Left hindlimb (tissue), 1 donor: ENCODE measurements around the gene KIAA1958.

Source experiments
- DNase-seq: peaks from one replicate; pipeline ENCODE4 v3.0.0-alpha.2; 2018

Gene KIAA1958

DNA sequence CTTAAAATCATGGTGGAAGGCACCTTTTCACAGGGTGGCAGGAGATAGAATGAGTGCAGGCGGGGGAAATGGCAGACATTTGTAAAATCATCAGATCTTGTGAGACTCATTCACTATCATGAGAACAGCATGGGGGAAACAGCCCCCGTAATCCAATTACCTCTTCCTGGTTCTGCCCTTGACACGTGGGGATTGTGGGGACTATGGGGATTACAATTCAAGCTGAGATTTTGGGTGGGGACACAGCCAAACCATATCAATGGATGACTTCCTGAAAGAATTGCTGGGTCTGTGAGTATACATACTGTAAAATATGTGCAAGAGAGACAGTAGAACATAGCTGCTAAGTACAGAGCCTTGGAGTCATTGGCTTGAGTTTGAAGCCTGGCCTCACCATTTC lies 47.0 kb downstream of the KIAA1958 start:
- DNase-seq = no peak

DNA sequence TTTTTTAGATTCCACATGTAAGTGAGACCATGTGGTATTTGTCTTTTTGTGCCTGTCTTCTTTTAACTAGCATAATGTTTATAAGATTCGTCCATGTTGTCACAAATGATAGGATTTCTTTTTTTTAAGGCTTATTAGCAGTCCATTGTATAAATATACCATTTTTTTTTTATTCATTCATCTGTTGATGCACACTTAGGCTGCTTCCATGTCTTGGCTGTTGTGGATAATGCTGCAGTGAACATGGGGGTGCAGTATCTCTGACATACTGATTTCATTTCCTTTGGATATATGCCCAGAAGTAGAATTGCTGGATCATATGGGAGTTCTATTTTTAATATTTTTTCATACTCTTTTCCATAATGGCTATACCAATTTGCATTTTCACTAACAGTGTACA lies 48.7 kb downstream of the KIAA1958 start:
- DNase-seq = no peak

DNA sequence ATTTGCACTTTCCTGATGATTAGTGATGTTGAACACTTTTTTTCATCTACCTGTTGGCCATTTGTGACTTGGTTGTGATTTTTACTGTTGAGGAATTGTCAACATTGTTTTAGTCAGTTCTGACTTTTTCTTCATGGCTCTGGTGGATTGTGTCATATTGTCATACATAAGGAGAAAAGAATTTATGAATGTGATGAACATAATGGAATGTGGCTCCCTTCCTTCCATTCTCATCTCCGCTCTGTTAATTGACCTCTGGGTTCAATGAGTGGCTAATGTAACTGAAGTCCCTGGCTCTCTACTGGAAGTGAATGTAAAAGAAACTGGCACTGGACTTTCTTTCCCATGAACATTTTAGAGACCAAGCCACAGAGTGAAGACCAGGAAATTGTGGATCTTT lies 49.2 kb downstream of the KIAA1958 start:
- DNase-seq = no peak

DNA sequence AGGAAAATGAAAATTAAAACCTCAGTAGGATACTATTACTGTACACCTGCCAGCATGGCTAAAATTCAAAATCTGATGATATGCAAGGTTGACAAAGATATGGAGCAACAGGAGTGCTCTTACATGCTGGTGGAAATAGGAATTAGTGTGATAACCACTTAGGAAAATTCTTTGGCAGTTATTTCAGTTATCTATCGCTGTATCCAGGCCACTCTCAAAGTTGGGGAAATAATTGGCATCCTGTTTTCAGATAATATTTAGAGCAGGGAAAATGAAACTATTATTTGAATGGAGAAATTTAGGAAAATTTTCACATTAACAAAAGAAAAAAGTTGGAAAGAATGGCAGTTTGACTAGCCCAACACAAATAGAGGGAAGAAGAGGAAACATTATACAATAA lies 50.9 kb downstream of the KIAA1958 start:
- no peak for DNase-seq

DNA sequence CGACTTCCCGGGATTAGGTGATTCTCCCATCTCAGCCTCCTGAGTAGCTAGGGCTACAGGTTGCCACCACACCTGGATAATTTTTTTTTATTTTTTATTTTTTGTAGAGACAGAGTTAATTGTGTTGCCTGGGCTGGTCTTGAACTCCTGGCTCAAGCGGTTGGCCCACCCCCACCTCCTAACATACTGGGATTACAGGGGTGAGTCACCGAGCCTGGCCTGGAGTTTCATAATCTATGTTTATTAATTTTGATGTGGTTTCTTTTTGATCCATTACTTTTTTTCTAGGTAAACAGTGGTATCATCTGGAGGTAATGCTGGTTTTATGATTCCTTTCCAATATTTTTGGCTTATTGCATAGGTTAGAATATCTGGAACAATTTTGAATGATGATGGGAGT lies 54.2 kb downstream of the KIAA1958 start:
- no peak for DNase-seq

DNA sequence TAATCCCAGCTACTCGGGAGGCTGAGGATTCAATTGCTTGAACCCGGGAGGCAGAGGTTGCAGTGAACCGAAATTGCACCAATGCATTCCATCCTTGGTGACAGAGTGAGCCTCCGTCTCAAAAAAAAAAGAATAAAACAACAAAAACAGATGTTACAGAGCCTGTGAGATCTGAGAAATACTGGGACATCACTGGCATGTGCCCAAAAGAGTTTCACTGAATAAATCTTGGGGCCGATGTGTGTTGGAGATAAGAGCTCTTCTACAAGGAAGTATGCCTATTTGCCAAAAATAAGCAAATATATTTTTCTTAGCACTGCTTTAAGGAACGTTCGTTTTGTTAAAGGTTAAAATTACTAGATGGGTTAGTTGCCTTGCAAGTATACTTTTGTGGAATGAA lies 55.1 kb downstream of the KIAA1958 start:
- DNase-seq = no peak

DNA sequence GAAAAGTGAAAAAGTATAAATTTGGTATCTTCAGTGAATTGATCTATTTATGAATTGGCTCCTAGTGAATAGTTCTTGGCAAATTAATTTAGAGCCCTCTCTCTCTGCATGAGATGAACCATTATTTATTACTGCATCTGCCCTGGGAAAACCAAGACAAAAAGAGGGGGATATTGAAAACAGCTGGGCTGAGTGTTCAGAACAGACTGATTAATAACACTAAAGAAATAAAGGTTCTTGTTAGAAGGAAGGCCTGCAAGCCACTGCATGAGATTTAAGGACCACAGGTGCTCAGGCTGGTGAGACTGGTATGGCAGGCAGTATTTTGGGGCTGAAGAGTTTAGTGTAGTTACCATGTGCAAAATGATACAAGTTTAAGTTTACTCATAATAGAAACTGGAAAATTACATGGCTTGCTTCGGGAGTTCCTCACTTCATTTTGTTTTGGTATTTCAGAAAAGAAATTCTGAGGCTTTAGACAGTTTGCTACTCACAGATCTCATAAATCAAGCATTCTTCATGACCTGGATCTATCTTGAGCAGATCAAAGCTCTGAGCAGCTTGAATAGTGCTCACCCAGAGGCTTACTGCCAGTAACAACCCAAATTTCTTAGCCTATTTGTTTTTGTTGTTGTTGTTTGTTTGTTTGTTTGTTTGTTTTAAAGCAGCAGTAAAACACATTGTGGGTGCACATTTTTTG lies 56.1 kb downstream of the KIAA1958 start:
- DNase-seq = no peak

DNA sequence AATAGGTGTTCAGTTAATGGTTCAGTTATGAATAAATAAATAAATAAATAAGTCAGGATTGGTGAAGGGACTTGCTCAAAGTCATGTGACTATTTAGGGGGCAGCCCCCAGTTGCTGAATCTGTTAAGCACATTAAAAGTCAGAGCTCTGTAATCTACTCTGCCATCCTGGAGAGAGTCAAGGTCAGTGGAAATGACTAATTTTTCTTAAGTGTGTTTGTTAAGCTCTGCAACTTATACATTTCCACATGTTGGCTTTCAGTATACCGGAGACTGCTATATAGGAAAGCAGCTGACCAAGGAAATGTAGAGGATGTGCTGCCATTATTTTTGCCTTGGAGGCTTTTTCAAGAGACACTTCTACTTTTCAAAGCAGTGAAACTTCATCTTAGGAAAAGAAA lies 57.9 kb downstream of the KIAA1958 start:
- no peak for DNase-seq

DNA sequence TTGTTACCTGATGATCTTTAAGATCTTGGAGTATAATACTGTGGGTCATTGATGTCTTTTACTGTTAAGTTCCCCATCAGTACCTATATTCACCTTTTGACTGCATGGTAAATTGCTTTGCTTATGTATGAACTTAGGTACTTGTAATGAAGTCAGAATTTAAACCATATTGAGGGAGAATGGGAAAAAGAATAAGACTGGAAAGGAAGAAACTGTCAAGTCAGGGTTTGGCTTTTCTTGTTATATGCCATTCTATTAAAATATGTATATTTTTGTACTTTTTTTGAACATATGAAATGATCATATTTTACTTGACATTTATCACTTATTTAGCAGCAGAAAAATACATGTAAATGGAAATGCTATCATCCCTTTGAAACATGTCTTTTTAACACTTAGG lies 58.6 kb downstream of the KIAA1958 start:
- no peak for DNase-seq

DNA sequence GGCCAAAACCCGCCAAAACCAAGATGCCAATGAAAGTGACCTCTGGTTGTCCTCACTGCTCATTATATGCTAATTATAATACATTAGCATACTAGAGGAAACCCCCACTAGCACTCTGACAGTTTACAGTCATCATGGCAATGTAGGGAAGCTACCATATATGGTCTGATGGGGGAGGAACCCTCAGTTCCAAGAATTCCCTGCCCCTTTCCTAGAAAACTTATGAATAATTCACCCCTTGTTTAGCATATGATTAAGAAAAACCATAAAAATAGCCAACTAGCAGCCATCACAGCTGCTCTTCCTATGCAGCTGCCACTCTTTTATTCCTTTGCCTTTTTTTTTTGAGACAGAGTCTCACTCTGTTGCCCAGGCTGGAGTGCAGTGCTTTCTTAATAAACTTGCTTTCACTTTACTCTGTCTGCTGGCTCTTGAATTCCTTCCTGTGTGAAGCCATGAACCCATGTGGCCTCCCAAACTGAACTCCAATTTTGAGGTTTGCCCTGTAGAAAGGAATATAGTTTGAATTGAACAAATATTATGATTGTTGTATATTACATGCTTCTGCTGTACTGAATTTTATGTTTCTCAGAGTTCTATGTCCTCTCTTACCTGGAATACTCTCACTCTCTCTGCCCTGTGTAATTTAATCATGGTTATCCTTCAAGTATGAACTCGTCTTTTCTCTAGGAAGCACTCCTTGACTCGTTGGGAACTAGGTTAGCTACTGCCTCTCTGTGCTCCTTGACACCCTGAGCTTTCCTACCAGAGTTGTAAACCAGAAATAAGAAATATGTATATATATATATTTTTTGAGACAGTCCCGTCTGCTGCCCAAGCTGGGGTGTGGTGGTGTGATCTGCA lies 59.8 kb downstream of the KIAA1958 start:
- no peak for DNase-seq

DNA sequence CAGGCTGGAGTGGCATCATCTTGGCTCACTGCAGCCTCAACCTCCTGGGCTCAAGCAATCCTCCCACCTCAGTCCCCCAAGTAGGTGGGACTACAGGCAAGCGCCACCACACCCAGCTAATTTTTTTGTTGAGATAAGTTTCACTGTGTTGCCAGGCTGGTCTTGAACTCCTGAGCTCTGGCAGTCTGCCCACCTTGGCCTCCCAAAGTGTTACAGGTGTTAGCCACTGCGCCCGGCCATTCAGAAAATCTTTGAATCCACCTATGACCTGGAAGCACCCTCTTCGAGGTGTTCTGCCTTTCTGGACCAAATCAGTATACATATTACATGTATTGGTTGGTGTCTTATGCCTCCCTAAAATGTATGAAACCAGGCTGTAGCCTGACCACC lies 61.4 kb downstream of the KIAA1958 start:
- DNase-seq = no peak

DNA sequence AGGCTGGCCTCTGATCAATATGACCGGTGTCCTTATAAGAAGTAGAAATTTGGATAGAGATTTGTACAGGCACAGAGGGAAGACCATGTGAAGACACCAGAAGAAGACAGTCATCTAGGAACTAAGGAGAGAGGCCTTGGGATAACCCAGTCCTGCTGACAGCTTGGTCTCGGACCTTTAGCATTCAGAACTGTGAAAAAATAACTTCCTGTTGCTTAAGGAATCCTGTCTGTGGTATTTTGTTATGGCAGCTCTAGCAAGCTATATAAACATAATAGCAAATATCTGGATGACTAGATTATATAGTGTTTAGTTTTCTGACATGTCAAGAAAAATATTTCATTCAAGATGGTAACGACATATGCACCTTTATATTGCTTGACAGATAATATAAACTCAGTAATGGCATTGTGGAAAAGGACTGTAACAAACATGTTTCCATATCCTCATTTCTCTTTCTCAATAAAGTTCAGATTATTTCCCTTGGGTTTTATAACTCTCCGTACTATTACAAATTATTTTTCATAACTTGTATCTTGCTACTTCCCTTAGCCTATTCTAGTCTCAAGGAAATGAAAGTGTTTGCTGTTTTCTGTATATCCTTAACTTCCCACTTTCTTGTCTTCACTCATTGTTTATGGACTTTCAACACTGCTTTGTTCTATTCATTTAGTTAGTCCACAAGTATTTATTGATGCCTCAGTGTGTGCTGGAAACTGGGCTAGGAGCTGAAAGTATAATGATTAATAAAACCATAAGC lies 62.4 kb downstream of the KIAA1958 start:
- no peak for DNase-seq

DNA sequence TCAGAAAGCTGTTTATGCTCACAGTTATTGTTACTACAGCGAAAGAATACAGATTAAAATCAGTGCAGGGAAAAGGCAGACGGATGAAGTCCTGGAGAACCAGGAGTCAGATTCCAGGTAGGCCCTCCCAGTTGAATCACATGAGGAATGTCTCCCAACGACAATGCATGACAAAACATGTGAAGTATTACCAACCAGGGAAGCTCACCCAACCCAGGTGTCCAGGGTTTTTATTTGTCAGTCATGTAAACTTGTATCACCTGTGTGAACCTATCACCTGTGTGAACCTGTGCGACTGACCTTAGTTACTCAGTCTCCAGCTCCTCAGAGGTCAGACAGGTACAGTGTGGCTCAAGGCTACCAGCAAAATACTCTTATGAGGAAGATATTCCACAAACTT lies 63.9 kb downstream of the KIAA1958 start:
- no peak for DNase-seq

DNA sequence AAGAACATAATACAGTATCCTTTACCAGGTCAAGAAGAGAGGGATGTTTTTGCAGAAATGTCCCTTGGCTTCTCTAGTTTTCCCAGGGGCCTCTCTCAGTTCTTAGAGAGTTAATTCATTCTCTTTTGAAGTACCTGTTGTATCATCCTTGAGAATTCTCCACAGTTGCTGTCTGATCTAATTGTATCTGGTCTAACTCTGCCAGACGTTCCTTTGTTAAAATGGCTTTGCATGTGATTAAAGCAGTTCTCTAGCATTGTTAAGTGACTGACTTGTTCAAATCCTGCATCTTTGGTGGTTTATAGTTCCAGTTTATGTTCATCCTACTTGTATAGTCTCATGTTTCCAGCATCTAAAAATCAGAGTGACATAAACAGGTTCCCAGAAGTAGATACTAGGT lies 65.0 kb downstream of the KIAA1958 start:
- no peak for DNase-seq

DNA sequence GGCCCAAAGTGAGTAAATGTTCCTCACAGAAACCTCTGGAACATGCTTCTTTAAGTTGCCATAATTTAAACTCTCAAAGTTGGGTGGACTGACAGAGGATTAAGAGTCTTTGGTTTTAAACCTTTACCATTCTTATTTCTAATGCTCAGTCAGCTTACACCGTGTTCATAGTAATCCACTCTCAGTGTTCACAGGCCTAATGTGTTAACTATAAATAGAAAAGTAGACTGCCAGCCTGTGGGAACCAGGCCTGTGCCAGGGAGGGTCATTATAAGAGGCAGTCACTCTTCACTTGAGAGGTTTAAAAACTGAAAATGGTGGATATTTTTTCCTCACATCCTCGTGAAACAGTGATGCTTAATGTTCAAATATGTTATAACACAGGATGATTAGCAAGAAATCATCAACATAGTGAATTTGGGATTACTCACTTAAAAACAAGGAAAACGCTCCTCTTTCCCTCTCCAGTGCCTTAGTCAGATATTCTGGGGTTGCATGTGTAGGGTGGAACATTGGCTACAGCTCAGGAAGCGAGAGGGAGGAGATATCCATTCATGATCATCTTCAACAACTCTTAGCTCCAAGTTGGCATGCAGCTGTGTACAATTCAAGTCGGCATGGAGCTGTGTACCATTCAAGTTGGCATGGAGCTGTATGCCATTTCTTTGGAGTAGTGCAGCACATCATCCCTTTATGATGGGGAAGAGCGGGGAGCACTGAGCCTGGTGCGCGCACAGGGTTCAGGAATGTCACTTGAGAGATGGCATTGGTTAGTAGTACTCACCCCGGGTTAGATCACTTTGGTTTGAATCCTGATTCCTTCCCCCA lies 65.8 kb downstream of the KIAA1958 start:
- DNase-seq = no peak

DNA sequence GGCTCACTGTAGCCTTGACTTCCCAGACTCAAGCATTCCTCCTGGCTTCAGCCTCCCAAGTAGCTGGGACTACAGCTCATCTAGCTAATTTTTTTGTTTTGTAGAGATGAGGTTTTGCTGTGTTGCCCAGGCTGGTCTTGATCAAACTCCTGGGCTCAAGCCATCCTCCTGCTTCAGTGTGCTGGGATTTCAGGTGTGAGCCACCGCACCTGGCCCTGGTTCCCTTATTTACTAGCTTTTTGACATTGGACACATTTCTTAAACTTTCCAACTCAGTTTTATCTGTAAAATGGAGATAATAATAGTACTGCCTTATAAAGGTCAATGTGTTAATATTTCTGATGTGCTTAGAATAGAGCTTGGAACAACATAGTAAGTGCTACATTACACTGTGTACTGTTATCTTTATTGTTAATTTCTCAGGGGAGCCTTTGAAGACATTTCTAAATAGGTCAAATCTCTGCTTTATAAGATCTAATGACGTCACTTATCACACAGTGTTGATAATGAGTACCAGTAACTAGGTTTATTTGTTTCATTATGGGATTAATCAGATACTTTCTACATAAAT lies 66.7 kb downstream of the KIAA1958 start:
- DNase-seq = no peak

DNA sequence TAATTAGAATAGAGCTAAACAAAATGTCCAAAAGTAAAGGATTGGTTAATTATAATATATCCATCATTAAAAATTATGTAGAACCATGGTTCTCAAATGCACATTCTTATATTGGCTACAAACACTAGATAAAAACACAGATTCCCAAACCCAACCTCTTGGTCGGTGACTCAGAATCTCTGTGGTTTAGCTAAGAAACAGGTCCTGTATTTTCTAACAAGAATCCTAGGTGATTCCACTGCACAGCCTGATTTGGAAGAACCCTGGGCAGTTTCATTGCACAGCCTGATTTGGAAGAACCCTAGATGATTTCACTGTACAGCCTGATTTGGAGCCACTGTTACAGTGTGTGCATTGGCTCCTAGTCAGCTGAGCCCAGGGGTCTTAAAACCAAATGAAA lies 67.9 kb downstream of the KIAA1958 start:
- no peak for DNase-seq

DNA sequence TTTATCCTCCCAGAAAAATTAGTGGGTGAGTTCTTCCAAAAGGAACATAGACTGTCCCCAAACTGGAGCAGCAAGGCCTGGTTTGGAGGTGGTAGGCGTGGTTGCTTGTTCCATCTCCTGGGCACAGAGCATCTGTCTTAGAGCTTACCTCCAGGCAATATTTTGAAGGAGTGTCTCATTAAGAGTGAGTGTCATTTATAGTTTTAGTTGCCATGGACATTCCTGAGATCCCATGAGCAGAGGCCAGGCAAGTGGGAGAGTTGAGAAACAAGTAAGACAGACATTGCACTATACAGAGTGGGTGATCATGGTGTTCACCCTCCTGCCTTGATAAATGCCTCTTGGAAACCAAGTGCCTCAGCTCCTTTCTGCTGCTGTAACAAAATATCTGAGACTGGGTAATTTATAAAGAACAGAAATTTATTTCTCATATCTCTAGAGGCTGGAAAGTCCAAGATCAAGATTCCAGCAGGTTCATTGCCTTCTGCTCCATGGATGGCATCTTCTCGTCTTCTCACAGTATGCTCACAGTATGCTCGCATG lies 68.5 kb downstream of the KIAA1958 start:
- no peak for DNase-seq

DNA sequence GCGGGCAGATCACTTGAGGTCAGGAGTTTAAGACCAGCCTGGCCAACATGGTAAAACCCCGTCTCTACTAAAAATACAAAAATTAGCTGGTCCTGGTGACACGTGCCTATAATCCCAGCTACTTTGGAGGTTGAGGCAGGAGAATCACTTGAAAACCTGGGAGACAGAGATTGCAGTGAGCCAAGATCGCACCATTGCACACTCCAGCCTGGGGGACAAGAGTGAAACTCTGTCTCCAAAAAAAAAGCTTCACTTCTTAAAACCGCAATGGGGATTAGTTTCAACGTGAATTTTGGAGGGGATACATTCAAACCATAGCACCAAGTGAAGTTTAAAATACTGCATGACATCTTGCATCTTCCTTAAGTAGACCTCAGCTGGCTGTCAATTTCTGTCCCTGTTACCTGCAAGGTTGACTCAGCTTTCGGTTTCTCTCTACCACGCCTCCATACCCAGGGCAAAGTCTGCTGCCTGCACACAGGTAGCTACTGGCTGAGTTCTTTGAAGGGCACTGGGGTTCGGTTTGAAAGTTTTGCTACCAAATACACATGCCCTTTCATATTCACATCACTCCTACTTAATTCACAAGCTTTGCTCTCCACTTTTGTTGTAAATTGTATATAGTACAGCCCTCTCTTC lies 69.3 kb downstream of the KIAA1958 start:
- DNase-seq = no peak

DNA sequence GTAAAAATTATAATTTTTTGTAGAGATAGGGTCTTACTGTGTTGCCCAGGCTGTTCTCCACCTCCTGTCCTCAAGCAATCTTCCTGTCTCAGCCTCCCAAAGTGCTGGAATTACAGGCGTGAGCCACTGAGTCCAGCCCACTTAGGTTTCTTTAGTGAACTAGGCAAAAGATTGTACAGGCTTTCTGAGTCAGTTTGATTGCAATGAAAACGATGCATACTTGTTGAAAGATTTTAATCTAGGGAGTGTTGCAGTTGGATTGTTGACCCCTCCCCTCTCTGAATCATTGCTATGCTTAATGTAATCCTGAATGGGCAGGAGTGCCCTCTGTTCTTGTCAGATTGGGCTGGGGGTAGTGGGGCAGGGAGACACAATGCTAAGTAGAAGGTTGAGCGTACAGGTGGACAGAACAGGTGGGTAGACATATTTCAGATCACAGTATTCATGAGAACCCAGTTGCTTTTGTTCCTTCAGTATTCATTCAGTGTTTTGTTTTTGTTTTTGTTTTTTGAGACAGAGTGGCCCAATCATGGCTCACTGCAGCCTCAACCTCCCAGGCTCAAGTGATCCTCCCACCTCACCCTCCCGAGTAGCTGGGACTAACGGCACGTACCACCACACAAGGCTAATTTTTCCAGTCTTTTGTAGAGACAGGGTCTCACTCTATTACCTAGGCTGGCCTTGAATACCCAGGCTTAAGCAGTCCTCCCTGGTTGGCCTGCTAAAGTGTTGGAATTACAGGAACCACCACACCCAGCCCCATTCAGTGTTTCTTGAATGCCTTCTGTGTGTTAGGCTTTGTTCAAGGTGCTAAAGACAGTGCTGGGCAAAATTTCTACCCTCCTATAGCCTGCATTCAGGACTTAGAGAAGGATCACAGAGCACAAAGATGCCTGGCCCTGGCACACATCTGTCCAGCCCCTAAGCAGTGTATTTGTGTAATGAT lies 70.1 kb downstream of the KIAA1958 start:
- DNase-seq = no peak

DNA sequence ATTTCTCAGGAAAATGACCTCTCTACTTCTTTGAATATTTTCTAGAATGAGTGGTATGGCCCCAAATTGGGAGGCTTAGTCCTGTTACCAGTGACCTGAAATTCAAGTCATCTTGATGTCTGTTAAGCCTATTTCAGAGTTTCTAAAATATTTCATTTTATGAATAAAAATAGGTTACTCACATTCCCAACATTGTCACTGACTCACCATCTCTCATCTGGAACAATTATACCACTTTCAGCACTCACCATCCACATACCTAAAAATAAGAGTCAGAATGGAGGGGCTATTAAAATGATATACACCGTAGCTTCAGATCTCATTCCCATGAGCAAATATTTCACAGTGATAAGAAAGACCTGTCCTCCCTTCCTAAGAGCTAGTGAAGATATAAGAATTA lies 71.8 kb downstream of the KIAA1958 start:
- DNase-seq = no peak
